Heart right ventricle (tissue), 16 donors: ENCODE data around the gene GNAO1. TPM values are rescaled to one million over a fixed set of nuclear protein-coding genes. Genes with fewer than 3 reads are reported as not detected.

Source experiments
- ATAC-seq, 8 donors: fragments of 200-7000 bp; cut with Tn5 transposase; one replicate each; pipeline ENCODE4 v1.9.1; 2020; ENCODE audit warnings: mild to moderate bottlenecking in 8 of 8, moderate library complexity in 8 of 8, moderate number of reproducible peaks in 1 of 8
- DNase-seq, 2 donors: peaks; one replicate each; pipeline ENCODE4 v3.0.0-alpha.2; 2020
- H3K27ac ChIP-seq, 10 donors: fragments of 200-600 bp; sonication (generic) in 2 of 10; one replicate each; pipeline versions ENCODE4 v1.5.0 to v1.8.0; 2020 to 2022; ENCODE audit warnings: mild to moderate bottlenecking in 3 of 10
- H3K27me3 ChIP-seq, 7 donors: fragments of 200-600 bp; one replicate each; pipeline ENCODE4 v1.8.0; 2021 to 2022; ENCODE audit warnings: mild to moderate bottlenecking in 2 of 7
- H3K36me3 ChIP-seq, 9 donors: fragments of 200-600 bp; sonication (generic) in 1 of 9; one replicate each; pipeline versions ENCODE4 v1.5.0 to v1.8.0; 2020 to 2022; ENCODE audit warnings: mild to moderate bottlenecking in 2 of 9
- H3K4me1 ChIP-seq, 9 donors: fragments of 200-600 bp; sonication (generic) in 1 of 9; one replicate each; pipeline versions ENCODE4 v1.5.0 to v1.8.0; 2020 to 2022; ENCODE audit warnings: mild to moderate bottlenecking in 4 of 9
- H3K4me3 ChIP-seq, 10 donors: fragments of 200-600 bp; sonication (generic) in 2 of 10; one replicate each; pipeline versions ENCODE4 v1.5.0 to v1.8.0; 2020 to 2022; ENCODE audit warnings: mild to moderate bottlenecking in 7 of 10, moderate library complexity in 2 of 10
- H3K9me3 ChIP-seq, 11 donors: fragments of 200-600 bp in 10 of 11; sonication (generic) in 2 of 11; one replicate each; pipeline versions ENCODE4 v1.5.0 to v1.8.0; 2013 to 2022; ENCODE audit warnings: mild to moderate bottlenecking in 2 of 11, control low read depth in 1 of 11, moderate library complexity in 1 of 11
- WGBS, 2 donors: extraction: QIAGEN DNeasy Blood & Tissue Kit; methylation state at CpG; one replicate each; pipeline ENCODE4 v1.1.7; 2013; ENCODE audit warnings: inconsistent platforms in 1 of 2; 5-methylcytosine and 5-hydroxymethylcytosine counted together
- intact Hi-C, 10 donors: fragments of 100-400 bp; cut with DNase I; formaldehyde crosslinking; loops; one replicate each; pipeline versions ENCODE4 v1.11.1 to v1.14.2; 2022
- microRNA-seq, 2 donors: library from miRNA; unstranded; fragments of <30 nt; microRNA quantifications; one replicate each; pipeline ENCODE4 v1.2.0, GENCODE V29; 2021
- polyA plus RNA-seq, 2 donors: library from polyadenylated mRNA; stranded (reverse); fragments of 200-250 nt; gene quantifications; one replicate each; pipeline ENCODE4 v1.2.3, GENCODE V29; 2013
- total RNA-seq, 10 donors: library from RNA; stranded (reverse); fragmentation: NEBNext Ultra II Directional in 3 of 10; extraction: Animal tissue kit (Norgen Biotek cat#: 25700) in 3 of 10; gene quantifications; one replicate each; pipeline versions ENCODE4 v1.2.1 to v1.2.4, GENCODE V29; 2021 to 2023
- TF ChIP-seq, protein P1 (sequence below), 9 donors: fragments of 200-600 bp; sonication (generic) in 2 of 9; IDR thresholded peaks; one replicate each; pipeline versions ENCODE4 v1.5.0 to v1.8.0; 2021 to 2022; ENCODE audit warnings: antibody characterized with exemption in 9 of 9, mild to moderate bottlenecking in 5 of 9, moderate library complexity in 1 of 9
- donor health status: Arrhythmogenic right ventricular cardiomyopathy.
- donor health status: ischemic (EF 13 %, LVEDD 7.1; RV severe dilation, severe dysfunction).
- donor health status: healthy with polysubstance abuse.
- donor health status: DM: no; HTN: yes; CAD: no.
- donor health status: DM: no; HTN: no; CAD: no.
- donor health status: ischemic (EF 25% LVEDD 6.9; RV normal size, moderate dysfunction).
- donor health status: ischemic (EF 25% LVEDD 5.7; RV mildly dilated, moderate dysfunction).
- donor health status: healthy.
- donor health status: DM: yes; HTN: yes; CAD: no.
- donor health status: Ischemic cardiomyopathy.
- donor health status: ischemic (EF 35%, LVEDD 5.7; RV mildly dilated, moderate dysfunction).
- donor health status: nonischemic (EF 11% LVEDD 7.7; RV severe dilation, severe dysfunction).
- donor health status: DM: yes; HTN: yes; CAD: no.
- donor health status: PGD.
- donor health status: ischemic (EF 29% LVEDD 5.4; RV normal size, mild dysfunction).
- donor health status: nonischemic (EF 23%, LVEDD 6.1; RV moderate dilation, normal function).

GNAO1 gene
- total and polyA plus RNA-seq, 12 donors = 1.4 to 36.7 (median 13.5) TPM

DNA sequence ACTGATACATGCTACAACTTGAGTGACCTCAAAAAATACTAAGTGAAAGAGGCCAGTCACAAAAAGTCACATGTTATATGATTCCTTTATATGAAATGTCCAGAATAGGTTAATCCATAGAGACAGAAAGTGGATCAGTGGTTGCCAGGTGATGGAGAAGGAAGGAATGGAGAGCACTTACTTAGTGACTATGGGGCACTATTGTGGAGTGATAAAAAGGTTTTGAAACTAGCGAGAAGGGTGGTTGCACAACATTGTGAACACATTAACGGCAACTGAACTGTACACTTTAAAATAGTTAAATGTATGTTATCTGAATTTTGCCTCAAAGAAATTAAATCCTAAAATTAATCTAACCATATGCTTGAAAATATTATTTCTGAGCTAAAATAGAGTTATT, 208.2 kb downstream of the GNAO1 start:
- Histone ChIP-seq H3K4me1 (peaks cover 0 to 10% (median 0%) of the 10 kb centered on the region in 9 donors), H3K27me3 (no peaks in the 10 kb centered on the region), H3K4me3 (no peak overlapping the region), H3K27ac (no peak overlapping the region), H3K9me3 (peaks cover 0 to 5% (median 0%) of the 10 kb centered on the region in 11 donors), H3K36me3 (peaks cover 0 to 73% (median 41%) of the 10 kb centered on the region in 9 donors)
- 93% methylated on average over 2 of the region's 2 CpGs for WGBS, 2 donors
- TF ChIP-seq, protein P1, sequence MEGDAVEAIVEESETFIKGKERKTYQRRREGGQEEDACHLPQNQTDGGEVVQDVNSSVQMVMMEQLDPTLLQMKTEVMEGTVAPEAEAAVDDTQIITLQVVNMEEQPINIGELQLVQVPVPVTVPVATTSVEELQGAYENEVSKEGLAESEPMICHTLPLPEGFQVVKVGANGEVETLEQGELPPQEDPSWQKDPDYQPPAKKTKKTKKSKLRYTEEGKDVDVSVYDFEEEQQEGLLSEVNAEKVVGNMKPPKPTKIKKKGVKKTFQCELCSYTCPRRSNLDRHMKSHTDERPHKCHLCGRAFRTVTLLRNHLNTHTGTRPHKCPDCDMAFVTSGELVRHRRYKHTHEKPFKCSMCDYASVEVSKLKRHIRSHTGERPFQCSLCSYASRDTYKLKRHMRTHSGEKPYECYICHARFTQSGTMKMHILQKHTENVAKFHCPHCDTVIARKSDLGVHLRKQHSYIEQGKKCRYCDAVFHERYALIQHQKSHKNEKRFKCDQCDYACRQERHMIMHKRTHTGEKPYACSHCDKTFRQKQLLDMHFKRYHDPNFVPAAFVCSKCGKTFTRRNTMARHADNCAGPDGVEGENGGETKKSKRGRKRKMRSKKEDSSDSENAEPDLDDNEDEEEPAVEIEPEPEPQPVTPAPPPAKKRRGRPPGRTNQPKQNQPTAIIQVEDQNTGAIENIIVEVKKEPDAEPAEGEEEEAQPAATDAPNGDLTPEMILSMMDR (IDR thresholded peaks at IDR 0.05) = no peak
- no peak for ATAC-seq
- intact Hi-C loops = no loop called here
- no peak for DNase-seq

DNA sequence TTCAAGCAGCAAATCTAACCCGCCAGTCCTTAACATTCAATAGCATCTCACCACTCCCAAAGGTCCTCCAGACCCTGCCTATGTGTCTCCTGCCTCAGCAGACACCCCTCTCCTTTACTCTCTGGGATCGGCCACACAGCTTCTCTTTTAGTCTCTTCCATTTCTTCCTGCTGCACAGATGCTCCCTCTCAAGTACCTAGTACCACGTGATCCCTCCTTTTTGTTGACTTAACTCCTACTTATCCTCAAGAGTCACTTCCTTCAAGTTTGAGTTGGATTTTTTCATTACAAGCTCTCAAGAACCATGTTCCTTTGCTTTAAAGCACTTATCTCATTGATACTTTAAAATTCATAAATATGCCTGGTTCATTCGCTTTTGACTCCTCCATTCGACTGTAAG, 209.2 kb downstream of the GNAO1 start:
- TF ChIP-seq, protein P1 (IDR thresholded peaks at IDR 0.05) = no peak
- ATAC-seq (no peak), DNase-seq (no peak)
- Histone ChIP-seq H3K4me3 (no peak overlapping the region), H3K4me1 (peaks cover 0 to 10% (median 0%) of the 10 kb centered on the region in 9 donors), H3K9me3 (peaks cover 0 to 5% (median 0%) of the 10 kb centered on the region in 11 donors), H3K27ac (no peak overlapping the region), H3K27me3 (no peaks in the 10 kb centered on the region), H3K36me3 (peaks cover 0 to 79% (median 45%) of the 10 kb centered on the region in 9 donors)
- WGBS, 2 donors = 83 to 84% methylated on average over 5 of the region's 5 CpGs
- intact Hi-C loops = no loop called here

DNA sequence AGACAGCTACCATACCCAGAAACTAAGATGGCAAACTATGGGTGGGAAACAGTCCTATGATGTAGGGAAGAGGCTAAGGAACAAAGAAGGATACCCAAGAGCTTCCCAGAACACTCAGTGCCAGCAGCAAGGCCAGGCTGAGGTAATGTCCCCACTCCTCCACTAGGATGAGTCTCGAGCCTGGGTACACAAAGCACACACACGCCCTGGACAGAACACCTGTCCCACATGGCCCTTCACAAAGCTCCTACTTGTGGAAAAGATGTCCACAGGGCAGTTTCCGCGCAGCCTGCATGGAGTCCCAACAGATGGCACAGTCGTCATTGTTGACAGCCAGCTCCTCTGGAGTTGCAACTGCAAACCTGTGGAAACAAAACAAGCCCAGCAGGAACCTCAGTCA, 210.2 kb downstream of the GNAO1 start:
- Histone ChIP-seq H3K4me1 (peaks cover 0 to 10% (median 0%) of the 10 kb centered on the region in 9 donors), H3K27ac (no peak overlapping the region), H3K36me3 (peaks cover 0 to 84% (median 45%) of the 10 kb centered on the region in 9 donors), H3K4me3 (no peak overlapping the region), H3K27me3 (no peaks in the 10 kb centered on the region), H3K9me3 (no peaks in the 10 kb centered on the region)
- 90 to 92% methylated on average over 5 of the region's 5 CpGs for WGBS, 2 donors
- no peak for DNase-seq
- TF ChIP-seq, protein P1 (IDR thresholded peaks at IDR 0.05) = no peak
- ATAC-seq = peak in 1 of 8 donors; percentile 14
- intact Hi-C loops = no loop called here

- no peaks in the 10 kb centered on the region for H3K27me3 ChIP-seq
- TF ChIP-seq, protein P1 (IDR thresholded peaks at IDR 0.05) = no peak
- H3K36me3 ChIP-seq = peaks cover 0 to 95% (median 56%) of the 10 kb centered on the region in 9 donors
- no peak for DNase-seq
- no peak overlapping the region for H3K27ac ChIP-seq
- WGBS, 2 donors = 84% methylated on average over 4 of the region's 4 CpGs
- ATAC-seq = no peak
- no peak overlapping the region for H3K4me3 ChIP-seq
- H3K9me3 ChIP-seq = no peaks in the 10 kb centered on the region
- H3K4me1 ChIP-seq = no peaks in the 10 kb centered on the region
- intact Hi-C loops = no loop called here
Measured at GRCh38 chr16:56405977-56406672, 214.8 kb downstream of the GNAO1 start.

Small RNAs within 50 kb of the gene (microRNA-seq; reads per million reads assigned to microRNA genes)
- 0 reads per million in 2 donors for gene MIR3935

Other genes starting within 250 kb of the GNAO1 start
- gene AMFR, start 234.1 kb downstream of the GNAO1 start, total RNA-seq = 10 to 100 TPM; 50.6 to 87.9 (median 69.7) TPM
- 10 to 100 TPM; 18.1 to 63.9 TPM for gene AMFR, start 234.1 kb downstream of the GNAO1 start, polyA plus RNA-seq